HepG2 (cell line): ENCODE measurements around the gene HYAL1. TPM values are rescaled to one million over a fixed set of nuclear protein-coding genes. Genes with fewer than 3 reads are reported as not detected.

Experiments used
- ARNTL ChIP-seq: sonication (generic); formaldehyde crosslinking; IDR thresholded peaks from 2 replicates; pipeline ENCODE4 v1.4.0; 2020; ENCODE audit warnings: mild to moderate bottlenecking, missing genetic modification reagents
- E2F2 ChIP-seq: sonication (generic); formaldehyde crosslinking; IDR thresholded peaks from 2 replicates; pipeline ENCODE4 v1.4.0; 2020; ENCODE audit warnings: missing genetic modification reagents, borderline replicate concordance
- FOXJ3 ChIP-seq: sonication (generic); formaldehyde crosslinking; IDR thresholded peaks from 2 replicates; pipeline ENCODE4 v1.4.0; 2020; ENCODE audit warnings: missing genetic modification reagents, mild to moderate bottlenecking, borderline replicate concordance
- GATA4 ChIP-seq: sonication (generic); IDR thresholded peaks from 2 replicates; pipeline ENCODE4 v1.6.1; 2016; ENCODE audit warnings: antibody characterized with exemption, low read depth, borderline replicate concordance
- KMT2A ChIP-seq: sonication (generic); formaldehyde crosslinking; IDR thresholded peaks from 2 replicates; pipeline ENCODE4 v1.4.0; 2020; ENCODE audit warnings: missing genetic modification reagents
- NBN ChIP-seq: fragments of 450-650 bp; conservative IDR thresholded peaks from 2 replicates; pipeline ENCODE4 v1.6.1; 2017
- NCOA1 ChIP-seq: sonication (generic); formaldehyde crosslinking; IDR thresholded peaks from 2 replicates; pipeline ENCODE4 v1.9.0; 2021; ENCODE audit warnings: missing genetic modification reagents
- NPAS2 ChIP-seq: sonication (generic); formaldehyde crosslinking; IDR thresholded peaks from 2 replicates; pipeline ENCODE4 v1.8.0; 2022; ENCODE audit warnings: mild to moderate bottlenecking, missing genetic modification reagents, borderline replicate concordance
- NR3C1 ChIP-seq: sonication (generic); formaldehyde crosslinking; IDR thresholded peaks from 2 replicates; pipeline ENCODE4 v1.4.0; 2020; ENCODE audit warnings: missing genetic modification reagents
- POGZ ChIP-seq: sonication (generic); formaldehyde crosslinking; IDR thresholded peaks from 2 replicates; pipeline ENCODE4 v1.4.0; 2020; ENCODE audit warnings: mild to moderate bottlenecking, missing genetic modification reagents
- RBM22 ChIP-seq: fragments of 200-400 bp; formaldehyde crosslinking; optimal IDR thresholded peaks from 2 replicates; pipeline ENCODE3; 2017; ENCODE audit warnings: mild to moderate bottlenecking, low read length, moderate library complexity
- RNF2 ChIP-seq: fragments of 450-650 bp; conservative IDR thresholded peaks from 2 replicates; pipeline ENCODE4 v1.6.1; 2016; ENCODE audit warnings: low read depth
- SNAPC2 ChIP-seq: sonication (generic); formaldehyde crosslinking; IDR thresholded peaks from 2 replicates; pipeline ENCODE4 v1.8.1; 2022; ENCODE audit warnings: mild to moderate bottlenecking, missing genetic modification reagents
- SSRP1 ChIP-seq: IDR thresholded peaks from 2 replicates; pipeline ENCODE4 v1.6.1; 2016; ENCODE audit warnings: control low read depth
- TOPORS ChIP-seq: sonication (generic); formaldehyde crosslinking; IDR thresholded peaks from 2 replicates; pipeline ENCODE4 v1.8.0; 2023; ENCODE audit warnings: mild to moderate bottlenecking, missing genetic modification reagents
- ZFP41 ChIP-seq: sonication (generic); formaldehyde crosslinking; IDR thresholded peaks from 2 replicates; pipeline ENCODE4 v1.4.0; 2020; ENCODE audit warnings: mild to moderate bottlenecking, missing genetic modification reagents, borderline replicate concordance
- ZFP90 ChIP-seq: sonication (generic); formaldehyde crosslinking; IDR thresholded peaks from 2 replicates; pipeline ENCODE4 v1.8.0; 2022; ENCODE audit warnings: missing genetic modification reagents, mild to moderate bottlenecking, inconsistent platforms, borderline replicate concordance
- ZFY ChIP-seq: sonication (generic); formaldehyde crosslinking; IDR thresholded peaks from 2 replicates; pipeline ENCODE4 v1.4.0; 2020; ENCODE audit warnings: missing genetic modification reagents
- ZNF121 ChIP-seq: sonication (generic); formaldehyde crosslinking; IDR thresholded peaks from 2 replicates; pipeline ENCODE4 v1.5.0; 2020; ENCODE audit warnings: mild to moderate bottlenecking, missing genetic modification reagents
- ZNF232 ChIP-seq: sonication (generic); formaldehyde crosslinking; IDR thresholded peaks from 2 replicates; pipeline ENCODE4 v1.4.0; 2020; ENCODE audit warnings: missing genetic modification reagents, borderline replicate concordance
- ZNF335 ChIP-seq: sonication (generic); formaldehyde crosslinking; IDR thresholded peaks from 2 replicates; pipeline ENCODE4 v1.4.0; 2020; ENCODE audit warnings: missing genetic modification reagents
- ZNF33A ChIP-seq: sonication (generic); formaldehyde crosslinking; IDR thresholded peaks from 2 replicates; pipeline ENCODE4 v1.5.1; 2020; ENCODE audit warnings: missing genetic modification reagents, mild to moderate bottlenecking, moderate library complexity, borderline replicate concordance
- ZNF446 ChIP-seq: sonication (generic); formaldehyde crosslinking; IDR thresholded peaks from 2 replicates; pipeline ENCODE4 v1.5.0; 2020; ENCODE audit warnings: mild to moderate bottlenecking, missing genetic modification reagents
- polyA plus RNA-seq, 8 experiments: library from polyadenylated mRNA; depleted of rRNA in 3 of 8; stranded (reverse) in 7 of 8; unstranded in 1 of 8; fragments of >200 nt; fragmentation: Illumina TruSeq in 4 of 8; extraction: Trizol in 4 of 8; gene quantifications; 2 replicates each; pipeline versions ENCODE4 v1.2.1 to v1.2.3, GENCODE V29; 2011 to 2016; ENCODE audit warnings: low read depth in 4 of 8, missing spikeins in 1 of 8, mixed read lengths in 1 of 8; ENCODE audit not compliant: insufficient read depth in 1 of 8
- total RNA-seq, 5 experiments: library from RNA; depleted of rRNA; stranded (reverse); fragments of >200 nt; fragmentation: Illumina TruSeq; extraction: Trizol; gene quantifications; 2 replicates each; pipeline ENCODE4 v1.2.3, GENCODE V29; 2016; ENCODE audit warnings: low read depth in 1 of 5
- TF ChIP-seq, protein P1 (sequence below): sonication (generic); formaldehyde crosslinking; IDR thresholded peaks from 2 replicates; pipeline ENCODE4 v1.9.0; 2021; ENCODE audit warnings: missing genetic modification reagents, borderline replicate concordance
- TF ChIP-seq, protein P2 (sequence below): sonication (generic); formaldehyde crosslinking; IDR thresholded peaks from 2 replicates; pipeline ENCODE4 v1.4.0; 2020; ENCODE audit warnings: missing genetic modification reagents, borderline replicate concordance

Gene HYAL1
- total and polyA plus RNA-seq, 2 of the 13 experiments (the other 11 are each of a cell fraction or from before 2014, with no cell fraction given): 76.5 to 193 TPM

DNA sequence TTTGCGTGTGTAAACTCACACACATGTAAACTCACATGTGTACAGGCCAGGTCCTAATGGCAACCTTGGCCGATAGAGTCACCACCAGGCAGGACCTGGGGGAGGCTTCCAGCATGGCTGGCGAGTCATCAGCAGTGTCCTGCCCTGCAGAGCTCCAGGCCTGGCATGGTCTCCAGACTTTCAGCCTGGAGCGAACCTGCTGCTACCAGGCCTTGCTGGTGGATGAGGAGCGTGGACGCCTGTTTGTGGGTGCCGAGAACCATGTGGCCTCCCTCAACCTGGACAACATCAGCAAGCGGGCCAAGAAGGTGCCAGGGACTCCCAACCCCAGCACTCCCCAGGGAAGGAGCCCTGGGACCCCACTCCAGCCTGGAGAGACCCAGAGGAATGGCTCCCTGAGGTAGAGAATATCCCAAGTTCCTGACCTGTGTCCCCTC, 33.4 kb downstream of the HYAL1 start (continued):
- no peak for TF ChIP-seq RNF2
- TF ChIP-seq ARNTL (CRISPR knock-in tag): peak; percentile 44; the same call in 1 of the 2 replicates
- no peak for TF ChIP-seq NBN
- TF ChIP-seq NR3C1 (CRISPR knock-in tag): no peak
- TF ChIP-seq GATA4: no peak
- TF ChIP-seq KMT2A (CRISPR knock-in tag): no peak
- TF ChIP-seq ZFY (CRISPR knock-in tag): no peak; the same call in 1 of the 2 replicates
- TF ChIP-seq TOPORS (CRISPR knock-in tag): no peak
- TF ChIP-seq RBM22: peak; percentile 50
- TF ChIP-seq ZNF121 (CRISPR knock-in tag): no peak
- no peak for TF ChIP-seq POGZ (CRISPR knock-in tag)
- TF ChIP-seq FOXJ3 (CRISPR knock-in tag): no peak
- TF ChIP-seq E2F2 (CRISPR knock-in tag): no peak
- TF ChIP-seq NCOA1 (CRISPR knock-in tag): no peak
- no peak for TF ChIP-seq NPAS2 (CRISPR knock-in tag)
- TF ChIP-seq ZFP41: no peak
- TF ChIP-seq SSRP1: no peak
- TF ChIP-seq, protein P1, sequence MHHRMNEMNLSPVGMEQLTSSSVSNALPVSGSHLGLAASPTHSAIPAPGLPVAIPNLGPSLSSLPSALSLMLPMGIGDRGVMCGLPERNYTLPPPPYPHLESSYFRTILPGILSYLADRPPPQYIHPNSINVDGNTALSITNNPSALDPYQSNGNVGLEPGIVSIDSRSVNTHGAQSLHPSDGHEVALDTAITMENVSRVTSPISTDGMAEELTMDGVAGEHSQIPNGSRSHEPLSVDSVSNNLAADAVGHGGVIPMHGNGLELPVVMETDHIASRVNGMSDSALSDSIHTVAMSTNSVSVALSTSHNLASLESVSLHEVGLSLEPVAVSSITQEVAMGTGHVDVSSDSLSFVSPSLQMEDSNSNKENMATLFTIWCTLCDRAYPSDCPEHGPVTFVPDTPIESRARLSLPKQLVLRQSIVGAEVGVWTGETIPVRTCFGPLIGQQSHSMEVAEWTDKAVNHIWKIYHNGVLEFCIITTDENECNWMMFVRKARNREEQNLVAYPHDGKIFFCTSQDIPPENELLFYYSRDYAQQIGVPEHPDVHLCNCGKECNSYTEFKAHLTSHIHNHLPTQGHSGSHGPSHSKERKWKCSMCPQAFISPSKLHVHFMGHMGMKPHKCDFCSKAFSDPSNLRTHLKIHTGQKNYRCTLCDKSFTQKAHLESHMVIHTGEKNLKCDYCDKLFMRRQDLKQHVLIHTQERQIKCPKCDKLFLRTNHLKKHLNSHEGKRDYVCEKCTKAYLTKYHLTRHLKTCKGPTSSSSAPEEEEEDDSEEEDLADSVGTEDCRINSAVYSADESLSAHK (CRISPR knock-in tag): no peak
- TF ChIP-seq ZNF446 (CRISPR knock-in tag): no peak
- 0 out of 2 replicates have a peak, but pooled peaks have one; percentile 33 for TF ChIP-seq ZNF232 (CRISPR knock-in tag)
- no peak for TF ChIP-seq ZFP90 (CRISPR knock-in tag)
- TF ChIP-seq ZNF33A (CRISPR knock-in tag): no peak
- TF ChIP-seq ZNF335: no peak
- no peak for TF ChIP-seq SNAPC2 (CRISPR knock-in tag)
- TF ChIP-seq, protein P2, sequence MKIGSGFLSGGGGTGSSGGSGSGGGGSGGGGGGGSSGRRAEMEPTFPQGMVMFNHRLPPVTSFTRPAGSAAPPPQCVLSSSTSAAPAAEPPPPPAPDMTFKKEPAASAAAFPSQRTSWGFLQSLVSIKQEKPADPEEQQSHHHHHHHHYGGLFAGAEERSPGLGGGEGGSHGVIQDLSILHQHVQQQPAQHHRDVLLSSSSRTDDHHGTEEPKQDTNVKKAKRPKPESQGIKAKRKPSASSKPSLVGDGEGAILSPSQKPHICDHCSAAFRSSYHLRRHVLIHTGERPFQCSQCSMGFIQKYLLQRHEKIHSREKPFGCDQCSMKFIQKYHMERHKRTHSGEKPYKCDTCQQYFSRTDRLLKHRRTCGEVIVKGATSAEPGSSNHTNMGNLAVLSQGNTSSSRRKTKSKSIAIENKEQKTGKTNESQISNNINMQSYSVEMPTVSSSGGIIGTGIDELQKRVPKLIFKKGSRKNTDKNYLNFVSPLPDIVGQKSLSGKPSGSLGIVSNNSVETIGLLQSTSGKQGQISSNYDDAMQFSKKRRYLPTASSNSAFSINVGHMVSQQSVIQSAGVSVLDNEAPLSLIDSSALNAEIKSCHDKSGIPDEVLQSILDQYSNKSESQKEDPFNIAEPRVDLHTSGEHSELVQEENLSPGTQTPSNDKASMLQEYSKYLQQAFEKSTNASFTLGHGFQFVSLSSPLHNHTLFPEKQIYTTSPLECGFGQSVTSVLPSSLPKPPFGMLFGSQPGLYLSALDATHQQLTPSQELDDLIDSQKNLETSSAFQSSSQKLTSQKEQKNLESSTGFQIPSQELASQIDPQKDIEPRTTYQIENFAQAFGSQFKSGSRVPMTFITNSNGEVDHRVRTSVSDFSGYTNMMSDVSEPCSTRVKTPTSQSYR (CRISPR knock-in tag): no peak
